Glutamatergic neuron (in vitro differentiated cells): ENCODE results near the gene GCNA. TPM values are rescaled to one million over a fixed set of nuclear protein-coding genes. Genes with fewer than 3 reads are reported as not detected.
"Not testable (repeated sequence)": the region's sequence is repeated elsewhere in the genome, so short reads cannot be mapped to it uniquely, and the experiment has no call there.

Experiments
- DNase-seq: peaks from one replicate; pipeline ENCODE4 v3.0.0; 2022
- H3K27ac Mint-ChIP-seq: one replicate; pipeline ENCODE4 v1.8.0; 2020; ENCODE audit warnings: mild to moderate bottlenecking, mixed read lengths, inconsistent platforms; ENCODE audit not compliant: unreplicated experiment
- H3K27me3 Mint-ChIP-seq: one replicate; pipeline ENCODE4 v1.8.0; 2020; ENCODE audit warnings: mild to moderate bottlenecking, moderate library complexity, mixed read lengths, inconsistent platforms; ENCODE audit not compliant: unreplicated experiment
- H3K36me3 Mint-ChIP-seq: one replicate; pipeline ENCODE4 v1.8.0; 2020; ENCODE audit warnings: mild to moderate bottlenecking, mixed read lengths, inconsistent platforms; ENCODE audit not compliant: unreplicated experiment
- H3K4me1 Mint-ChIP-seq: one replicate; pipeline ENCODE4 v1.8.0; 2020; ENCODE audit warnings: mild to moderate bottlenecking, low read depth, mixed read lengths, inconsistent platforms; ENCODE audit not compliant: unreplicated experiment
- H3K4me3 Mint-ChIP-seq: one replicate; pipeline ENCODE4 v1.8.0; 2020; ENCODE audit warnings: mild to moderate bottlenecking, mixed read lengths, inconsistent platforms; ENCODE audit not compliant: unreplicated experiment
- H3K9me3 Mint-ChIP-seq: one replicate; pipeline ENCODE4 v1.8.0; 2020; ENCODE audit warnings: mild to moderate bottlenecking, moderate library complexity, mixed read lengths, inconsistent platforms; ENCODE audit not compliant: unreplicated experiment
- CTCF ChIP-seq: fragments of 200-600 bp; sonication (generic); IDR thresholded peaks from one replicate; pipeline ENCODE4 v1.5.0; 2021; ENCODE audit not compliant: partially characterized antibody, unreplicated experiment
- total RNA-seq: library from RNA; stranded (reverse); fragmentation: NEBNext Ultra II Directional; extraction: Animal tissue kit (Norgen Biotek cat#: 25700); gene quantifications from one replicate; pipeline ENCODE4 v1.2.1, GENCODE V29; 2021; ENCODE audit not compliant: unreplicated experiment

GCNA gene
- total RNA-seq, 1 donor from 2014 or later: 2.5 TPM

- H3K36me3 Mint-ChIP-seq: no peaks in the 10 kb centered on the region
- no peak for TF ChIP-seq CTCF
- no peaks in the 10 kb centered on the region for H3K4me1 Mint-ChIP-seq
- H3K27me3 Mint-ChIP-seq: peaks cover under 1% of the 10 kb centered on the region
- DNase-seq: no peak
- H3K9me3 Mint-ChIP-seq: no peaks in the 10 kb centered on the region
- no peak overlapping the region for H3K27ac Mint-ChIP-seq
- no peak overlapping the region for H3K4me3 Mint-ChIP-seq
These were observed 19.3 kb upstream of the GCNA start for GRCh38 chrX:71558920-71559319.

GRCh38 chrX:71559773-71560172, 18.5 kb upstream of the GCNA start:
- not testable (repeated sequence) for H3K4me3 Mint-ChIP-seq, DNase-seq, H3K27ac Mint-ChIP-seq, H3K9me3 Mint-ChIP-seq, H3K36me3 Mint-ChIP-seq, H3K27me3 Mint-ChIP-seq, H3K4me1 Mint-ChIP-seq

GRCh38 chrX:71563921-71564320, 14.3 kb upstream of the GCNA start:
- no peak for DNase-seq
- no peak overlapping the region for H3K27ac Mint-ChIP-seq

GRCh38 chrX:71565474-71566041, 12.7 kb upstream of the GCNA start:
- DNase-seq: no peak
- Mint-ChIP-seq H3K27ac (no peak overlapping the region), H3K36me3 (no peaks in the 10 kb centered on the region), H3K9me3 (peaks cover 1% of the 10 kb centered on the region), H3K27me3 (peaks cover 2% of the 10 kb centered on the region), H3K4me3 (no peak overlapping the region), H3K4me1 (no peaks in the 10 kb centered on the region)
- no peak for TF ChIP-seq CTCF

More at GRCh38 chrX:71563921-71564320, 14.3 kb upstream of the GCNA start:
- Mint-ChIP-seq H3K4me3 (no peak overlapping the region), H3K9me3 (no peaks in the 10 kb centered on the region), H3K4me1 (no peaks in the 10 kb centered on the region), H3K36me3 (no peaks in the 10 kb centered on the region), H3K27me3 (peaks cover 2% of the 10 kb centered on the region)
- no peak for TF ChIP-seq CTCF

- not testable (repeated sequence) for H3K4me1 Mint-ChIP-seq, DNase-seq, H3K36me3 Mint-ChIP-seq, H3K9me3 Mint-ChIP-seq, H3K27ac Mint-ChIP-seq, H3K27me3 Mint-ChIP-seq, H3K4me3 Mint-ChIP-seq
These were observed 6.8 kb upstream of the GCNA start for GRCh38 chrX:71571390-71571789.

GRCh38 chrX:71573590-71573989, 4.6 kb upstream of the GCNA start:
- peaks cover 1% of the 10 kb centered on the region for H3K9me3 Mint-ChIP-seq
- no peaks in the 10 kb centered on the region for H3K27me3 Mint-ChIP-seq
- no peak overlapping the region for H3K4me3 Mint-ChIP-seq
- H3K4me1 Mint-ChIP-seq: no peaks in the 10 kb centered on the region
- DNase-seq: no peak
- no peak for TF ChIP-seq CTCF
- no peaks in the 10 kb centered on the region for H3K36me3 Mint-ChIP-seq
- no peak overlapping the region for H3K27ac Mint-ChIP-seq
